Measurements from ENCODE around the gene ABHD3.
"Not testable (repeated sequence)": the region's sequence is repeated elsewhere in the genome, so short reads cannot be mapped to it uniquely, and the experiment has no call there.

Gene ABHD3

GRCh38 chr18:21662581-21662980 is 42.0 kb downstream of the ABHD3 start:
- no peak for DNase-seq
- Mint-ChIP-seq H3K4me3 (no peak overlapping the region), H3K27ac (no peak overlapping the region), H3K9me3 (no peaks in the 10 kb centered on the region), H3K27me3 (ENCODE audit: low read depth, poor library complexity) (no peaks in the 10 kb centered on the region), H3K4me1 (peaks cover 6% of the 10 kb centered on the region), H3K36me3 (ENCODE audit: low read depth) (peaks cover 4% of the 10 kb centered on the region)
- TF ChIP-seq, protein P1, sequence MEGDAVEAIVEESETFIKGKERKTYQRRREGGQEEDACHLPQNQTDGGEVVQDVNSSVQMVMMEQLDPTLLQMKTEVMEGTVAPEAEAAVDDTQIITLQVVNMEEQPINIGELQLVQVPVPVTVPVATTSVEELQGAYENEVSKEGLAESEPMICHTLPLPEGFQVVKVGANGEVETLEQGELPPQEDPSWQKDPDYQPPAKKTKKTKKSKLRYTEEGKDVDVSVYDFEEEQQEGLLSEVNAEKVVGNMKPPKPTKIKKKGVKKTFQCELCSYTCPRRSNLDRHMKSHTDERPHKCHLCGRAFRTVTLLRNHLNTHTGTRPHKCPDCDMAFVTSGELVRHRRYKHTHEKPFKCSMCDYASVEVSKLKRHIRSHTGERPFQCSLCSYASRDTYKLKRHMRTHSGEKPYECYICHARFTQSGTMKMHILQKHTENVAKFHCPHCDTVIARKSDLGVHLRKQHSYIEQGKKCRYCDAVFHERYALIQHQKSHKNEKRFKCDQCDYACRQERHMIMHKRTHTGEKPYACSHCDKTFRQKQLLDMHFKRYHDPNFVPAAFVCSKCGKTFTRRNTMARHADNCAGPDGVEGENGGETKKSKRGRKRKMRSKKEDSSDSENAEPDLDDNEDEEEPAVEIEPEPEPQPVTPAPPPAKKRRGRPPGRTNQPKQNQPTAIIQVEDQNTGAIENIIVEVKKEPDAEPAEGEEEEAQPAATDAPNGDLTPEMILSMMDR (IDR thresholded peaks at IDR 0.05) = no peak

DNA sequence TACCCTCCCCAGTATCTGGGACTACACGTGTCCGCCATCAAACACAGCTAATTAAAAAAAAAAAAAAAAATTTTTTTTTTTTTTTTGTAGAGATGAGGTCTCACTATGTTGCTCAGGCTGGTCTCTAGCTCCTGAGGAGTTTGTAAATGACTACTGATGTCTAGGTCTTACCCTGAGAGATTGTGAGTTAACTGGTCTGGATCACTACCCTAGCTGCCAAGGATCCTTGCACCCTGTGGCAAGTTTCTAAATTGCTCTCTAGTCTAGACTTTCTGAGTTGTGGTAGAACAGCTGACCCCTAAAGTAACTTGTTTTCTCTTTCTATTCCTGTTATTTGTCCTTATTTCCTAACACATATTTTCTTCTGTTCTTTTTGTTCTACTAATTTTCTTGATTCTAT is 44.5 kb downstream of the ABHD3 start:
- Mint-ChIP-seq H3K9me3 (no peaks in the 10 kb centered on the region), H3K4me3 (no peak overlapping the region), H3K36me3 (ENCODE audit: low read depth) (peaks cover 5% of the 10 kb centered on the region), H3K27me3 (ENCODE audit: low read depth, poor library complexity) (no peaks in the 10 kb centered on the region), H3K27ac (no peak overlapping the region), H3K4me1 (peaks cover 6% of the 10 kb centered on the region)
- no peak for DNase-seq
- TF ChIP-seq, protein P1 (IDR thresholded peaks at IDR 0.05) = no peak

- TF ChIP-seq, protein P1 (IDR thresholded peaks at IDR 0.05) = no peak
- H3K9me3 Mint-ChIP-seq = peaks cover 3% of the 10 kb centered on the region
- H3K27ac Mint-ChIP-seq = no peak overlapping the region
- no peak for DNase-seq
- no peaks in the 10 kb centered on the region for H3K27me3 Mint-ChIP-seq (ENCODE audit: low read depth, poor library complexity)
- no peak overlapping the region for H3K4me3 Mint-ChIP-seq
- peaks cover 6% of the 10 kb centered on the region for H3K4me1 Mint-ChIP-seq
- peaks cover 18% of the 10 kb centered on the region for H3K36me3 Mint-ChIP-seq (ENCODE audit: low read depth)
Observed at GRCh38 chr18:21656402-21656801, 48.2 kb downstream of the ABHD3 start.

DNA sequence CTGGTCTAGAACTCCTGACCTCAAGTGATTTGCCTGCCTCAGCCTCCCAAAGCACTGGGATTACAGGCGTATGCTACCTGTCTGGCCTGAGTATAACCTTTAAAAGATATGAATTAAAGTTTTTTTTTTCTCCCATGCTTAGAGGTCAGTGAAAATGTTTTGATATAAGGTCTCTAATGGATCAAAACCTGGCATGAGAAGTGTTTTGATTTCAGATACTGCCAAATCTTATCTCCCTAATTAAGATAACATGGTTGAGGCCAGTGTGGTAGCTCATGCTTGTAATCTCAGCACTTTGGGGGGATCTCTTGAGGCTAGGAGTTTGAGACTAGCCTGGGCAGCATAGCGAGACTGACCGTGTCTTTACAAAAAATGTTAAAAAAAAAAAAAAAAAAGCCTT is 51.2 kb downstream of the ABHD3 start:
- no peak for DNase-seq
- Mint-ChIP-seq H3K9me3 (peaks cover 3% of the 10 kb centered on the region), H3K4me1 (no peaks in the 10 kb centered on the region), H3K36me3 (ENCODE audit: low read depth) (peaks cover 18% of the 10 kb centered on the region), H3K27me3 (ENCODE audit: low read depth, poor library complexity) (no peaks in the 10 kb centered on the region), H3K27ac (no peak overlapping the region), H3K4me3 (no peak overlapping the region)
- TF ChIP-seq, protein P1 (IDR thresholded peaks at IDR 0.05) = no peak

DNA sequence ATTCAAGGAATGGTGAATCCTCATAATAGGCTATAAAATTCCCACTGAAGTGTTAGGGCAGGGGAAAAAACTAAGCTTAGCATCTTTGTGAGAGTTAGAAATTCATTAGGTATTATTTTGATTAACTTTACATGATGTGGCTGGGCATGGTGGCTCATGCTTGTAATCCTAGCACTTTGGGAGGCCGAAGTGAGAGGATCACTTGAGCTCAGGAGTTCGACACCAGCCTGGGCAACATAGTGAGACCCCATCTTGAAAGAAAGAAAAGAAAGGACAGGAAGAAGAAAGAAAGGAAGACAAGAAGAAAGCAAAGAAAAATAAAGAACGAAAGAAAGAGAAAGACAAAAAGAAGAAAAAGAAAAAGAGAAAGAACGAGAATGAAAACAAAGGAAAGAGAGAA is 52.5 kb downstream of the ABHD3 start:
- Mint-ChIP-seq H3K4me1 (no peaks in the 10 kb centered on the region), H3K36me3 (ENCODE audit: low read depth) (peaks cover 17% of the 10 kb centered on the region), H3K27me3 (ENCODE audit: low read depth, poor library complexity) (no peaks in the 10 kb centered on the region), H3K27ac (no peak overlapping the region), H3K9me3 (peaks cover 3% of the 10 kb centered on the region), H3K4me3 (no peak overlapping the region)
- no peak for DNase-seq
- TF ChIP-seq, protein P1 (IDR thresholded peaks at IDR 0.05) = no peak

DNA sequence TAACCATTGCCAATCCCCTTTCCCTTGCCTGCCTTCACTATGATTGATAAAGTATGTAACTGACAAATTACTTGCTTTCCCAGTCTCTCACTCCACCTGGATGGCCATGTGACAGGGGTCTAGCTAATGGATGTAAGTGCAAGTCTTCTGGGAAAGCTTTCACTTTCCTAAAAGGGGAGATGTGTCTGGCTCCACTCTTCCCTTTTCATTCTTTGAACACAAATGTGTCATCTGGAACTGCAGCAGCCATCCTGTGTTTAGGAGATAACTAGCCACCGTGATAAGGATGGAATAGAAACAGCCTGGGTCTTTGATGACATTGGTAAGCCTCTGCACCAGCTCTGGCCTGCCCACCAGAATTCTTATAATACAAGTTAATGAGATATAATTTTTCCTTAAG is 54.3 kb downstream of the ABHD3 start:
- Mint-ChIP-seq H3K9me3 (peaks cover 3% of the 10 kb centered on the region), H3K27me3 (ENCODE audit: low read depth, poor library complexity) (no peaks in the 10 kb centered on the region), H3K27ac (no peak overlapping the region), H3K4me1 (no peaks in the 10 kb centered on the region), H3K36me3 (ENCODE audit: low read depth) (peaks cover 13% of the 10 kb centered on the region), H3K4me3 (no peak overlapping the region)
- TF ChIP-seq, protein P1 (IDR thresholded peaks at IDR 0.05) = no peak
- no peak for DNase-seq

- H3K4me1 Mint-ChIP-seq; H3K27me3 Mint-ChIP-seq (ENCODE audit: low read depth, poor library complexity); DNase-seq; H3K27ac Mint-ChIP-seq; H3K4me3 Mint-ChIP-seq; H3K9me3 Mint-ChIP-seq: not testable (repeated sequence)
- peaks cover 16% of the 10 kb centered on the region for H3K36me3 Mint-ChIP-seq (ENCODE audit: low read depth)
Observed at GRCh38 chr18:21640375-21640774, 64.2 kb downstream of the ABHD3 start.
